T-helper 17 cell (primary cell): ENCODE measurements around the gene CNPPD1. TPM values are rescaled to one million over a fixed set of nuclear protein-coding genes. Genes with fewer than 3 reads are reported as not detected.

Experiments
- ATAC-seq: fragments of 150-1000 bp; cut with Tn5 transposase; 2 replicates; pipeline ENCODE4 v1.10.0; 2021; ENCODE audit warnings: mild to moderate bottlenecking, moderate library complexity
- DNase-seq, 3 donors: peaks; one replicate each; pipeline versions ENCODE4 v3.0.0 to v3.0.0-alpha.2; 2020 to 2021
- H3K9me3 ChIP-seq: one replicate; pipeline ENCODE4 v1.7.0; 2013; ENCODE audit warnings: low read length, mild to moderate bottlenecking; ENCODE audit not compliant: control insufficient read depth, poor library complexity, severe bottlenecking
- H3K27ac Mint-ChIP-seq: one replicate; pipeline ENCODE4 v1.8.0; 2022; ENCODE audit warnings: mild to moderate bottlenecking, moderate library complexity, mixed read lengths
- H3K27me3 Mint-ChIP-seq: one replicate; pipeline ENCODE4 v1.8.0; 2022; ENCODE audit warnings: mixed read lengths
- H3K36me3 Mint-ChIP-seq: one replicate; pipeline ENCODE4 v1.8.0; 2022; ENCODE audit warnings: low read depth, mixed read lengths
- H3K4me1 Mint-ChIP-seq: one replicate; pipeline ENCODE4 v1.8.0; 2022; ENCODE audit warnings: mild to moderate bottlenecking, mixed read lengths
- H3K4me3 Mint-ChIP-seq: one replicate; pipeline ENCODE4 v1.8.0; 2022; ENCODE audit warnings: mild to moderate bottlenecking, moderate library complexity, mixed read lengths
- total RNA-seq, 4 donors: library from RNA in 2 of 4; stranded (reverse) in 2 of 4; gene quantifications; one replicate each; pipeline ENCODE4 v1.2.3 and lab custom pipeline; 2022 to 2026

CNPPD1 gene
- total RNA-seq, 2 donors from 2014 or later: 50.8 to 58.1 TPM

GRCh38 chr2:219214141-219214540 is 37.4 kb upstream of the CNPPD1 start:
- H3K9me3 ChIP-seq: no peaks in the 10 kb centered on the region
- Mint-ChIP-seq H3K4me1 (peaks cover 14% of the 10 kb centered on the region), H3K4me3 (no peak overlapping the region), H3K36me3 (no peaks in the 10 kb centered on the region), H3K27me3 (no peaks in the 10 kb centered on the region), H3K27ac (no peak overlapping the region)
- DNase-seq (no peak), ATAC-seq (no peak)

DNA sequence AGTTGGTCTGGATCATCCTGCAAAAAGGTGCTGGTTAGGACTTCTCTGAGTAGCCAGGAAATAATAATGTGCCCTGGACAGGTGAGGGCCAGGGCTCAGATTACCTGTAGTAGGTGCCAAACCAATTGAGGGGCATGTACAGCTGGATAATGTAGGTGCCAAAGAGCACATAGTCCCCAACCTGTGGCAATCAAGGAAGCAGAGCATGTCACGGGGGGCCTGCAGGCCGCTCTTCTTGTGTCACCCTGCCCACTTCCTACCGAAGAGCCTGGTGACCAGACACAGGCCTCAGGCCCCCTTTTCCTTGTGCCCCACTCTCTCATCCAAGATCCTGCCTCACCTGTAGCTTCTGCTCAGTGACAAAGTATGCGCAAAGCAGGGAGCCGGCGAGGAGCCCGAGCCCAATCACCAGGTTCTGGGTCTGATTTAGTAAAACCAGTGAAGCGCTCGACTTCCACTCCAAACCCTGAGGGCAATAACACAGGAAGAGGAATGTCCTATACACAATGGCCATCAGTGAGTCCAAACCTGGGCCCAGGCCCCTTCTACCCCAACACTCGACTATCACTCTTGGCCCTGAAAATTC is 36.9 kb upstream of the CNPPD1 start:
- Mint-ChIP-seq H3K27ac (no peak overlapping the region), H3K4me1 (peaks cover 15% of the 10 kb centered on the region), H3K27me3 (no peaks in the 10 kb centered on the region), H3K4me3 (no peak overlapping the region), H3K36me3 (no peaks in the 10 kb centered on the region)
- H3K9me3 ChIP-seq: no peaks in the 10 kb centered on the region
- no peak for ATAC-seq
- no peak for DNase-seq

DNA sequence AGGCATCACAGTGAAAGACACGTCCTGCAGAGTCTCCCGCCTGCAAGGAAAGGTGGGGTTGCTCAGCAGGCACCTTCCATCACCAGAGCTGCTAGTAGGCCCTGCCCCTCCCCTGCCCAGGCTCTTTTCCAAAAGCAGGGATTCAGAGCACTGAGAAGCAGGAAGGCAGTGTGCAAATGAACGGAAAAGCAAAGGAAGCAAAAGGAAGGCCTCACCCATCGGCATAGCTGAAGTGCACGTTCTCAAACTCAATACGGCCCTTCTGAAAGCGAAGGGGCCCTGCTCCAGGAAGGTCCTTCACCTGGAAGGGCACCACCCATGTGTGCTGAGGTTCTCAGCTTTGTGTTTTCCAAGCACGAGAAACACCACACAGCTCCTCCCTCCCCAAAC is 36.3 kb upstream of the CNPPD1 start:
- Mint-ChIP-seq H3K4me1 (peaks cover 19% of the 10 kb centered on the region), H3K27me3 (no peaks in the 10 kb centered on the region), H3K4me3 (no peak overlapping the region), H3K36me3 (no peaks in the 10 kb centered on the region), H3K27ac (no peak overlapping the region)
- no peaks in the 10 kb centered on the region for H3K9me3 ChIP-seq
- DNase-seq (no peak), ATAC-seq (no peak)

DNA sequence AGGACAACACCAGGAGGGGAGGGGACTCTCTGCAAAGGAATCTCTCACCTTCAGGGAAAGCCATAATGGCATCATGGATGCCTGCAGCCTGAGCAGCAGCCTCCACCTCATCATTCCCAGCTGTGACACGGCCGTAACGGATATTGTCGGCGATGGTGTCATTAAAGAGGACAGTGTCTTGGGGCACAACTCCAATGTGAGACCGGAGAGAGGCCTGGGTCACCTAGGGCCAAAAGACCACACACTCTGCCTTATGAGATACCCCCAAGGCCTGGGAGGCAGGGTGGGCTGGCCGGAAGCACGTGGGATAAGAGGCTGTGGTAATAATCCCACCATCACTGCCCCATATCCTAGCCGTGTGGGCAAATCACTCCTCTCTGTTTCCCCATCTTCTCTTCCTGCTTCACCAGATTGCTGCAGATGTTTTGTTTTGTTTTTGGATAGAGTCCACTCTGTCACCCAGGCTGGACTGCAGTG is 34.2 kb upstream of the CNPPD1 start:
- ATAC-seq (no peak), DNase-seq (no peak)
- no peaks in the 10 kb centered on the region for H3K36me3 Mint-ChIP-seq
- peaks cover 20% of the 10 kb centered on the region for H3K4me1 Mint-ChIP-seq
- no peaks in the 10 kb centered on the region for H3K27me3 Mint-ChIP-seq
- peak overlapping the region; percentile 94 for H3K27ac Mint-ChIP-seq
- peak overlapping the region; percentile 63 for H3K4me3 Mint-ChIP-seq
- H3K9me3 ChIP-seq: no peaks in the 10 kb centered on the region

DNA sequence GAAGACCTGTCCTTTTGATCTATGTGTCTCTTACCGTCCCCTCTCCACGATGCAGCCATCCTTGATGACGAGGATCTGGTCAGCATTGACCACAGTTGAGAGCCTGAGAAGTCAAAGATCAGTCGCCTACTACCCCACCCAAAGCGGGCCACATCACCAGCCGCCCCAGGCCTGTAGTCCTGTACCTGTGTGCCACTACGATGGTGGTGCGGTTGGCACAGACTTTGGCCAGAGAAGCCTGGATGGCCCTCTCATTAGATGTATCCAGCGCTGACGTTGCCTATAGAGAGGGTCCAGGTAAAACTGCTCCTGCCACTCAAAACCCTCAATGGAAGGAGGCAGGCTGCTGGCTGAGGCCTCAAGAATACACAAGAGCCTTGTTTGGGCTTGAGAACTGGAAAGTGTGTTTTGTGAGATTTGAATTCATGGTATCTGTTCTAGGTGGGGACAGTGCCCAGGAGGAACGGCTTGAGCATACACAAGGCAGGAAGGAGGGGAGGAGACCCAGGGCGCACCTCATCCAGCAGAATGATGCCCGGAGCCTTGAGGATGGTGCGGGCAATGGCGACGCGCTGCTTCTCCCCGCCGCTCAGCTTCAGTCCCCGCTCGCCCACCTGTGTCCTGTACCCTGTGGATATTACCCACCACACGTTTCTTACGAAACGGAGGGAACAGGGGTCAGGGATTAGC is 33.6 kb upstream of the CNPPD1 start:
- Mint-ChIP-seq H3K27me3 (no peaks in the 10 kb centered on the region), H3K4me3 (no peak overlapping the region), H3K36me3 (no peaks in the 10 kb centered on the region), H3K4me1 (peaks cover 20% of the 10 kb centered on the region), H3K27ac (peak overlapping the region; percentile 94)
- H3K9me3 ChIP-seq: no peaks in the 10 kb centered on the region
- DNase-seq (no peak), ATAC-seq (no peak)

- no peaks in the 10 kb centered on the region for H3K36me3 Mint-ChIP-seq
- no peak for ATAC-seq
- H3K27me3 Mint-ChIP-seq: no peaks in the 10 kb centered on the region
- no peaks in the 10 kb centered on the region for H3K9me3 ChIP-seq
- DNase-seq: no peak
- peaks cover 20% of the 10 kb centered on the region for H3K4me1 Mint-ChIP-seq
- peak overlapping the region; percentile 21 for H3K4me3 Mint-ChIP-seq
- peak overlapping the region; percentile 94 for H3K27ac Mint-ChIP-seq
These were observed 32.8 kb upstream of the CNPPD1 start for GRCh38 chr2:219209236-219210195.

DNA sequence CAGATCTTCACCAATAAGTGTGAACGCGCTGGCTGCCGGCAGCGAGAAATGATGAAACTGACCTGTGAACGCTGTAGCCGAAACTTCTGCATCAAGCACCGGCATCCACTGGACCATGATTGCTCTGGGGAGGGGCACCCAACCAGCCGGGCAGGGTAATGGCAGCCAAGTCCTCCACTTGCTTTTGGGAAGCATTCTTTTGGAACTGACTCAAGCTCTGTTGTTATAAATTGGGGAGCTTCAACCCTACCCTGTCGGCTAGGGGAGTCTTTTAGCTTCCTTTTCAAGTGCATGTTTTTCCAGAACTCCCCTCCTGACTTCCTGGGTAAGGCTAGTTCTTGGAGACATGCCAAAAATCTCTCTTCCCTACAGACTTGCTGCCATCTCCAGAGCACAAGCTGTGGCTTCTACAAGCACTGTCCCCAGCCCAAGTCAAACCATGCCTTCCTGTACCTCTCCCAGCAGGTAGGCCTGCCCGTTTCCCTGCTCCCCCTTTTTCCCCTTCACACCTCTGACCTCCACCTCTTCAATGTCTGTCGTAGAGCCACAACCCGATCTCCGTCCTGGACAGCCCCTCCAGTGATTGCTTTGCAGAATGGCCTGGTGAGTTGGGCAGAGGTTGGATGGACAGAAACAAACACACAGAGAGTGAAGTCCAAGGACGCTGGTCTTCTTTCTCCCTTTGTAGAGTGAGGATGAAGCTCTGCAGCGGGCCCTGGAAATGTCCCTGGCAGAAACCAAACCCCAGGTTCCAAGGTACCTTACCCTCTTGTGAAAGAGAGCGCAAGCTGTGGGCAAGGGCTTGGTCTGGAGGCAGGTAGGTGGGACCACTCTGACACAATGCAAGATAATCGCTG is 31.4 kb upstream of the CNPPD1 start:
- peak overlapping the region; percentile 91 for H3K4me3 Mint-ChIP-seq
- DNase-seq: no peak
- no peaks in the 10 kb centered on the region for H3K36me3 Mint-ChIP-seq
- peaks cover 20% of the 10 kb centered on the region for H3K4me1 Mint-ChIP-seq
- H3K27ac Mint-ChIP-seq: peak overlapping the region; percentile 94
- no peaks in the 10 kb centered on the region for H3K27me3 Mint-ChIP-seq
- H3K9me3 ChIP-seq: no peaks in the 10 kb centered on the region
- ATAC-seq: no peak

DNA sequence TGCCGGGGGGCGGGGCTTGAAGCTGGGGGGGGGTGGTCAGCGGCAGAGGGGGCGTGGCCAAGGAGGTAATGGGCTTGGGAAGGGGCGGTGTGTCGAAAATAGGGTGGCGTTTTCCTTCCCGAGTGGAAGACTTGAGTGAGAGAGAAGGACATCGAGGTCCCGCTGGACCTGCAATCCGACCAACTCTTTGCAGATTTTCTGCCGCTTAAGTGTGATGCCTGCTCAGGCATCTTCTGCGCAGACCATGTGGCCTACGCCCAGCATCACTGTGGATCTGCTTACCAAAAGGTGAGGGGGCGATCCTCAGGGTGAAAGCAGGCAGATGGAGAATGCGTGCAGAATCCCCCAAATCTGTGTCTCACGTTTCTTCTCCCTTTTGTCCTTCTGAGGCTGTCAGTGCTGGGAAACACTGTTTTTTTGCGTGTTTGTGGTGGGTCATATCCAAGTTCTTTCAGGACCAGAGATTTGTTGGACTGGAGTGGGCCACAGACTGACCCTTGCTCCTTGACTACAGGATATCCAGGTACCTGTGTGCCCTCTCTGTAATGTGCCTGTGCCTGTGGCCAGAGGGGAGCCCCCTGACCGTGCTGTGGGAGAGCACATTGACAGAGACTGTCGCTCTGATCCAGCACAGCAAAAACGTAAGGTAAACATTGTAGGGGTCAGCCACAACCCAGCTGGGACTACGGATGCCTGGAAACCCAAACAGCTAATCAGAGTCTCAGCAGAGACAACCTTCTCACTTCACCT is 30.6 kb upstream of the CNPPD1 start:
- Mint-ChIP-seq H3K4me1 (peaks cover 20% of the 10 kb centered on the region), H3K36me3 (no peaks in the 10 kb centered on the region), H3K4me3 (peak overlapping the region; percentile 91), H3K27ac (peak overlapping the region; percentile 94), H3K27me3 (no peaks in the 10 kb centered on the region)
- H3K9me3 ChIP-seq: no peaks in the 10 kb centered on the region
- ATAC-seq (no peak), DNase-seq (no peak)

GRCh38 chr2:219206328-219207133 is 29.8 kb upstream of the CNPPD1 start, which contains the start of gene ZFAND2B:
ZFAND2B (plus strand) TSS chr2:219206782; CDS start chr2:219206988, 206 bp downstream.
- Mint-ChIP-seq H3K4me3 (peak within 1 kb of the TSS; percentile 91), H3K4me1 (peaks cover 20% of the 10 kb centered on the region)
- ATAC-seq: peak; percentile 95

DNA sequence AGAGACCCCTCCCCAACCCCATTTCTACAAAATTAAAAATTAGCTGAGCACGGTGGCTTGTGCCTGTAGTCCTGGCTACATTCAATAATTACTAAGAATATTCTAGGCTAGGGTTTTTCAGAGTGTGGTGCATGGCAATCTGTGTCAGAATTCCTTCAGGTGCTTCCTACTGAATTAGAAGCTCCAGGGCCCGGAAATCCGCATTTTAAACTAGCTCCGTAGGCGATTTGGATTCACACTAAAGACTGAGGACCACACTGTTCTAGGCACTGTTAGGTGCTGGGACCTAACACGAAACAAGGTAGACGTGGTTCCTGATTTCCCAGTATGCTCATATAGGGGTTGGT is 29.2 kb upstream of the CNPPD1 start:
- peak overlapping the region; percentile 91 for H3K4me3 Mint-ChIP-seq
- peaks cover 16% of the 10 kb centered on the region for H3K4me1 Mint-ChIP-seq
- no peaks in the 10 kb centered on the region for H3K36me3 Mint-ChIP-seq
- no peak for DNase-seq
- H3K27ac Mint-ChIP-seq: peak overlapping the region; percentile 91
- no peaks in the 10 kb centered on the region for H3K9me3 ChIP-seq
- ATAC-seq: no peak
- peaks cover 1% of the 10 kb centered on the region for H3K27me3 Mint-ChIP-seq

More at GRCh38 chr2:219206328-219207133, 29.8 kb upstream of the CNPPD1 start, which contains the start of gene ZFAND2B:
- no peaks in the 10 kb centered on the region for H3K9me3 ChIP-seq
- Mint-ChIP-seq H3K36me3 (no peaks in the 10 kb centered on the region), H3K27me3 (no peaks in the 10 kb centered on the region), H3K27ac (peak within 1 kb of the TSS; percentile 94)
- peak; percentile 95 to 98 (median 95) for DNase-seq

- Mint-ChIP-seq H3K4me3 (no peak overlapping the region), H3K27me3 (peaks cover 8% of the 10 kb centered on the region), H3K36me3 (no peaks in the 10 kb centered on the region), H3K4me1 (peaks cover 18% of the 10 kb centered on the region), H3K27ac (no peak overlapping the region)
- no peaks in the 10 kb centered on the region for H3K9me3 ChIP-seq
- DNase-seq (no peak), ATAC-seq (no peak)
These were observed 28.4 kb upstream of the CNPPD1 start for GRCh38 chr2:219205165-219205538.
